Endodermal cell (in vitro differentiated cells): Measurements from ENCODE around the gene NAV2. TPM values are rescaled to one million over a fixed set of nuclear protein-coding genes. Genes with fewer than 3 reads are reported as not detected.

Experiments used
- DNase-seq: peaks from one replicate; pipeline ENCODE4 v3.0.0-alpha.2; 2017
- H3K27ac ChIP-seq: 2 replicates; pipeline ENCODE4 v1.5.1; 2013; ENCODE audit warnings: mild to moderate bottlenecking, low read depth, low read length, moderate library complexity
- H3K27me3 ChIP-seq: 2 replicates; pipeline ENCODE4 v1.6.1; 2013; ENCODE audit warnings: mild to moderate bottlenecking, low read length, moderate library complexity; ENCODE audit not compliant: insufficient read depth, control insufficient read depth, poor library complexity, severe bottlenecking
- H3K36me3 ChIP-seq: 2 replicates; pipeline ENCODE4 v1.7.0; 2013; ENCODE audit warnings: mild to moderate bottlenecking, low read length, moderate library complexity; ENCODE audit not compliant: control insufficient read depth, insufficient read depth
- H3K4me1 ChIP-seq: one replicate; pipeline ENCODE4 v1.7.0; 2013; ENCODE audit warnings: low read length; ENCODE audit not compliant: control insufficient read depth, insufficient read depth
- H3K4me3 ChIP-seq: 2 replicates; pipeline ENCODE4 v1.5.1; 2013; ENCODE audit warnings: mild to moderate bottlenecking, low read length, moderate library complexity
- H3K9ac ChIP-seq: 2 replicates; pipeline ENCODE4 v1.6.1; 2013; ENCODE audit warnings: mild to moderate bottlenecking, low read length, moderate library complexity; ENCODE audit not compliant: poor library complexity, severe bottlenecking; ENCODE audit errors: extremely low read depth
- H3K9me3 ChIP-seq: 2 replicates; pipeline ENCODE4 v1.6.1; 2013; ENCODE audit warnings: mild to moderate bottlenecking, low read length, moderate library complexity; ENCODE audit not compliant: control insufficient read depth
- H3K27ac Mint-ChIP-seq: 2 replicates; pipeline ENCODE4 v1.8.0; 2020; ENCODE audit warnings: mixed read lengths
- H3K27me3 Mint-ChIP-seq: 2 replicates; pipeline ENCODE4 v1.8.0; 2021; ENCODE audit warnings: mild to moderate bottlenecking, mixed read lengths; ENCODE audit not compliant: insufficient read depth
- H3K36me3 Mint-ChIP-seq: 2 replicates; pipeline ENCODE4 v1.8.0; 2020; ENCODE audit warnings: low read depth, mixed read lengths
- H3K4me1 Mint-ChIP-seq: 2 replicates; pipeline ENCODE4 v1.8.0; 2020; ENCODE audit warnings: mixed read lengths
- H3K4me3 Mint-ChIP-seq: 2 replicates; pipeline ENCODE4 v1.8.0; 2020; ENCODE audit warnings: mild to moderate bottlenecking, moderate library complexity, mixed read lengths
- H3K9me3 Mint-ChIP-seq: 2 replicates; pipeline ENCODE4 v1.8.0; 2020; ENCODE audit warnings: mild to moderate bottlenecking, mixed read lengths
- WGBS, 2 experiments: methylation state at CpG; one replicate each; pipeline versions ENCODE4 v1.1.5 to v1.1.7; 2013; ENCODE audit warnings: missing lambda C conversion rate in 2 of 2, mixed read lengths in 1 of 2; ENCODE audit not compliant: insufficient coverage in 1 of 2, insufficient read length in 1 of 2; 5-methylcytosine and 5-hydroxymethylcytosine counted together
- total RNA-seq, 2 donors: library from RNA; stranded (reverse); fragmentation: NEBNext Ultra II Directional in 1 of 2; extraction: Animal tissue kit (Norgen Biotek cat#: 25700) in 1 of 2; gene quantifications; 2 replicates in 1 of 2; 3 replicates in 1 of 2; pipeline ENCODE4 v1.2.1, GENCODE V29; 2021
- TF ChIP-seq, protein P1 (sequence below): fragments of 200-600 bp; sonication (generic); conservative IDR thresholded peaks from 2 replicates; pipeline ENCODE4 v1.5.0; 2021; ENCODE audit warnings: antibody characterized with exemption, mild to moderate bottlenecking

NAV2 gene
- total RNA-seq, 2 donors from 2014 or later = 37.1 to 42.4 TPM

GRCh38 chr11:19953336-19953735 lies 240.7 kb downstream of the NAV2 start:
- 8 to 9% methylated on average over 4 of the region's 4 CpGs for WGBS, 2 experiments
- Mint-ChIP-seq H3K9me3 (no peaks in the 10 kb centered on the region), H3K36me3 (no peaks in the 10 kb centered on the region), H3K4me3 (no peak overlapping the region), H3K4me1 (peaks cover 25% of the 10 kb centered on the region), H3K27ac (peak overlapping the region; percentile 94), H3K27me3 (no peaks in the 10 kb centered on the region)
- H3K9me3 ChIP-seq = no peaks in the 10 kb centered on the region
- no peaks in the 10 kb centered on the region for H3K36me3 ChIP-seq
- H3K4me3 ChIP-seq = no peak overlapping the region
- no peak overlapping the region for H3K9ac ChIP-seq
- peaks cover 13% of the 10 kb centered on the region for H3K4me1 ChIP-seq
- no peaks in the 10 kb centered on the region for H3K27me3 ChIP-seq
- peak; percentile 94 for DNase-seq
- no peak overlapping the region for H3K27ac ChIP-seq
- TF ChIP-seq, protein P1, sequence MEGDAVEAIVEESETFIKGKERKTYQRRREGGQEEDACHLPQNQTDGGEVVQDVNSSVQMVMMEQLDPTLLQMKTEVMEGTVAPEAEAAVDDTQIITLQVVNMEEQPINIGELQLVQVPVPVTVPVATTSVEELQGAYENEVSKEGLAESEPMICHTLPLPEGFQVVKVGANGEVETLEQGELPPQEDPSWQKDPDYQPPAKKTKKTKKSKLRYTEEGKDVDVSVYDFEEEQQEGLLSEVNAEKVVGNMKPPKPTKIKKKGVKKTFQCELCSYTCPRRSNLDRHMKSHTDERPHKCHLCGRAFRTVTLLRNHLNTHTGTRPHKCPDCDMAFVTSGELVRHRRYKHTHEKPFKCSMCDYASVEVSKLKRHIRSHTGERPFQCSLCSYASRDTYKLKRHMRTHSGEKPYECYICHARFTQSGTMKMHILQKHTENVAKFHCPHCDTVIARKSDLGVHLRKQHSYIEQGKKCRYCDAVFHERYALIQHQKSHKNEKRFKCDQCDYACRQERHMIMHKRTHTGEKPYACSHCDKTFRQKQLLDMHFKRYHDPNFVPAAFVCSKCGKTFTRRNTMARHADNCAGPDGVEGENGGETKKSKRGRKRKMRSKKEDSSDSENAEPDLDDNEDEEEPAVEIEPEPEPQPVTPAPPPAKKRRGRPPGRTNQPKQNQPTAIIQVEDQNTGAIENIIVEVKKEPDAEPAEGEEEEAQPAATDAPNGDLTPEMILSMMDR = no peak

- no peak overlapping the region for H3K27ac ChIP-seq
These were observed 241.3 kb downstream of the NAV2 start for GRCh38 chr11:19953909-19954308.

GRCh38 chr11:19954899-19955298 lies 242.3 kb downstream of the NAV2 start:
- TF ChIP-seq, protein P1 = no peak
- peaks cover 25% of the 10 kb centered on the region for H3K4me1 Mint-ChIP-seq

More at GRCh38 chr11:19953909-19954308, 241.3 kb downstream of the NAV2 start:
- peak overlapping the region; percentile 94 for H3K27ac Mint-ChIP-seq
- H3K4me3 Mint-ChIP-seq = no peak overlapping the region
- Histone ChIP-seq H3K36me3 (no peaks in the 10 kb centered on the region), H3K9me3 (no peaks in the 10 kb centered on the region), H3K9ac (no peak overlapping the region), H3K4me1 (peaks cover 13% of the 10 kb centered on the region), H3K27me3 (no peaks in the 10 kb centered on the region), H3K4me3 (no peak overlapping the region)
- no peaks in the 10 kb centered on the region for H3K9me3 Mint-ChIP-seq
- peaks cover 25% of the 10 kb centered on the region for H3K4me1 Mint-ChIP-seq
- DNase-seq = peak; percentile 71
- 48% methylated on average over 2 of the region's 2 CpGs; no CpG with 5 or more reads in 1 of the 2 experiments for WGBS, 2 experiments
- no peaks in the 10 kb centered on the region for H3K36me3 Mint-ChIP-seq
- no peaks in the 10 kb centered on the region for H3K27me3 Mint-ChIP-seq
- TF ChIP-seq, protein P1 = peak; percentile 82

More at GRCh38 chr11:19954899-19955298, 242.3 kb downstream of the NAV2 start:
- Histone ChIP-seq H3K36me3 (no peaks in the 10 kb centered on the region), H3K4me1 (peaks cover 13% of the 10 kb centered on the region), H3K4me3 (no peak overlapping the region), H3K9ac (no peak overlapping the region), H3K9me3 (no peaks in the 10 kb centered on the region), H3K27me3 (no peaks in the 10 kb centered on the region), H3K27ac (no peak overlapping the region)
- H3K4me3 Mint-ChIP-seq = no peak overlapping the region
- no peaks in the 10 kb centered on the region for H3K9me3 Mint-ChIP-seq
- no peak for DNase-seq
- no peak overlapping the region for H3K27ac Mint-ChIP-seq
- H3K36me3 Mint-ChIP-seq = no peaks in the 10 kb centered on the region
- H3K27me3 Mint-ChIP-seq = no peaks in the 10 kb centered on the region
